A549 (cell line): ENCODE data around the gene PRR5. TPM values are rescaled to one million over a fixed set of nuclear protein-coding genes. Genes with fewer than 3 reads are reported as not detected.
"Not testable (repeated sequence)": the region's sequence is repeated elsewhere in the genome, so short reads cannot be mapped to it uniquely, and the experiment has no call there.

Experiments used
- ATAC-seq, 2 experiments: fragments of 200-7000 bp in 1 of 2; fragments of >200 bp in 1 of 2; cut with Nextera tagmentation in 1 of 2; cut with Tn5 transposase in 1 of 2; 3 replicates each; pipeline versions ENCODE4 v1.8.0 to v1.9.1; 2018 to 2020; ENCODE audit warnings: mild to moderate bottlenecking in 1 of 2, moderate library complexity in 1 of 2
- CTCF ChIA-PET: fragments of 300-600 bp; sonication (Branson Sonifier 250); formaldehyde crosslinking; extraction: SDS; loops from one replicate; lab custom pipeline; 2021; ENCODE audit warnings: antibody characterized with exemption, inconsistent platforms; lab: Yijun Ruan, JAX
- POLR2A ChIA-PET: fragments of 350-600 bp; formaldehyde crosslinking; extraction: SDS; loops from one replicate; lab custom pipeline; 2021; ENCODE audit warnings: antibody characterized with exemption, inconsistent platforms; lab: Yijun Ruan, JAX
- DNase-seq, 2 experiments: peaks; one replicate each; pipeline versions ENCODE4 v3.0.0 to v3.0.0-alpha.2; 2011 to 2016; ENCODE audit warnings: low read depth in 1 of 2, low spot score in 1 of 2
- FAIRE-seq: peaks from 2 replicates; lab custom pipeline; 2011; peaks lifted over from hg19 to GRCh38; lab: Jason Lieb, UNC
- H3K27ac ChIP-seq, 2 experiments: fragments of >200 bp; sonication (Bioruptor Twin); formaldehyde crosslinking; 3 replicates each; pipeline ENCODE4 v1.5.1; 2016 to 2017
- H3K4me1 ChIP-seq: fragments of >200 bp; sonication (Bioruptor Twin); formaldehyde crosslinking; 3 replicates; pipeline ENCODE4 v1.6.1; 2016
- H3K4me2 ChIP-seq: fragments of >200 bp; sonication (Bioruptor Twin); formaldehyde crosslinking; 3 replicates; pipeline ENCODE4 v1.6.1; 2016
- H3K4me3 ChIP-seq: fragments of >200 bp; sonication (Bioruptor Twin); formaldehyde crosslinking; 3 replicates; pipeline ENCODE4 v1.5.1; 2016
- H3K9me3 ChIP-seq: fragments of >200 bp; sonication (Bioruptor Twin); formaldehyde crosslinking; 3 replicates; pipeline ENCODE4 v1.6.1; 2016
- CBX8 ChIP-seq: fragments of 200-600 bp; sonication (generic); IDR thresholded peaks from 2 replicates; pipeline ENCODE4 v1.6.1; 2016
- EP300 ChIP-seq, 2 experiments: fragments of >200 bp; sonication (Bioruptor Twin); formaldehyde crosslinking; IDR thresholded peaks; 2 replicates in 1 of 2; 3 replicates in 1 of 2; pipeline ENCODE4 v1.6.1; 2016 to 2017
- FOXS1 ChIP-seq: fragments of 250-450 bp; sonication (Bioruptor Pico); IDR thresholded peaks from 2 replicates; pipeline ENCODE4 v1.5.0; 2020; ENCODE audit warnings: mild to moderate bottlenecking, moderate library complexity
- HOXB5 ChIP-seq: fragments of 250-450 bp; sonication (Bioruptor Pico); IDR thresholded peaks from 2 replicates; pipeline ENCODE4 v1.5.0; 2020; ENCODE audit warnings: mild to moderate bottlenecking, moderate library complexity
- JUN ChIP-seq, 2 experiments: fragments of >200 bp; sonication (Bioruptor Twin); formaldehyde crosslinking; IDR thresholded peaks; 2 replicates in 1 of 2; 3 replicates in 1 of 2; pipeline ENCODE4 v1.6.1; 2016 to 2017
- NR3C1 ChIP-seq: fragments of >200 bp; sonication (Bioruptor Twin); formaldehyde crosslinking; IDR thresholded peaks from 3 replicates; pipeline ENCODE4 v1.6.1; 2017
- POLR2A ChIP-seq: IDR thresholded peaks from 2 replicates; pipeline ENCODE4 v1.6.1; 2012; ENCODE audit warnings: mild to moderate bottlenecking, low read length
- POLR2AphosphoS2 ChIP-seq: conservative IDR thresholded peaks from 2 replicates; pipeline ENCODE4 v1.6.1; 2012; ENCODE audit warnings: low read length, improper control_type of control experiment, inconsistent platforms
- RAD21 ChIP-seq, 2 experiments: fragments of >200 bp in 1 of 2; sonication (Bioruptor Twin) in 1 of 2; formaldehyde crosslinking in 1 of 2; IDR thresholded peaks in 1 of 2; conservative IDR thresholded peaks in 1 of 2; 2 replicates in 1 of 2; 3 replicates in 1 of 2; pipeline ENCODE4 v1.6.1; 2012 to 2018; ENCODE audit warnings: inconsistent platforms in 1 of 2
- RNF2 ChIP-seq: fragments of 200-600 bp; sonication (generic); IDR thresholded peaks from 2 replicates; pipeline ENCODE4 v1.6.1; 2016; ENCODE audit warnings: low read depth, mild to moderate bottlenecking, antibody characterized with exemption, moderate library complexity, borderline replicate concordance
- SREBF2 ChIP-seq: fragments of 450-650 bp; IDR thresholded peaks from 2 replicates; pipeline ENCODE4 v1.6.1; 2014; ENCODE audit warnings: mild to moderate bottlenecking, moderate library complexity
- TFCP2L1 ChIP-seq: fragments of 250-450 bp; sonication (Bioruptor Pico); IDR thresholded peaks from 2 replicates; pipeline ENCODE4 v1.5.0; 2021; ENCODE audit warnings: mild to moderate bottlenecking
- ZC3H11A ChIP-seq: fragments of 450-650 bp; IDR thresholded peaks from 2 replicates; pipeline ENCODE4 v1.6.1; 2014; ENCODE audit warnings: antibody characterized with exemption, mild to moderate bottlenecking
- WGBS: methylation state at CpG from one replicate; pipeline ENCODE4 v1.1.6; 2017; ENCODE audit errors: missing lambda C conversion rate; 5-methylcytosine and 5-hydroxymethylcytosine counted together
- polyA minus RNA-seq: library from RNA; depleted of rRNA, polyadenylated mRNA; stranded (reverse); fragments of >200 nt; gene quantifications from 2 replicates; pipeline ENCODE4 v1.2.3, GENCODE V29; 2011; rRNA and poly(A)+ RNA removed
- polyA plus RNA-seq, 4 experiments: library from polyadenylated mRNA; depleted of rRNA in 3 of 4; stranded (reverse); fragments of >200 nt; fragmentation: RNase III in 1 of 4; extraction: RNeasy Plus Mini Kit Qiagen cat#74134 plus additional on column Dnase treatment in 1 of 4; gene quantifications; 2 replicates in 3 of 4; 3 replicates in 1 of 4; pipeline ENCODE4 v1.2.3, GENCODE V29; 2011 to 2017
- TF ChIP-seq, protein P1 (sequence below): IDR thresholded peaks from 2 replicates; pipeline ENCODE4 v1.6.1; 2012
- TF ChIP-seq, protein P2 (sequence below): fragments of 250-450 bp; sonication (Bioruptor Pico); IDR thresholded peaks from 2 replicates; pipeline ENCODE4 v1.5.0; 2020; ENCODE audit warnings: low read depth, mild to moderate bottlenecking, moderate library complexity

PRR5 gene, protein sequence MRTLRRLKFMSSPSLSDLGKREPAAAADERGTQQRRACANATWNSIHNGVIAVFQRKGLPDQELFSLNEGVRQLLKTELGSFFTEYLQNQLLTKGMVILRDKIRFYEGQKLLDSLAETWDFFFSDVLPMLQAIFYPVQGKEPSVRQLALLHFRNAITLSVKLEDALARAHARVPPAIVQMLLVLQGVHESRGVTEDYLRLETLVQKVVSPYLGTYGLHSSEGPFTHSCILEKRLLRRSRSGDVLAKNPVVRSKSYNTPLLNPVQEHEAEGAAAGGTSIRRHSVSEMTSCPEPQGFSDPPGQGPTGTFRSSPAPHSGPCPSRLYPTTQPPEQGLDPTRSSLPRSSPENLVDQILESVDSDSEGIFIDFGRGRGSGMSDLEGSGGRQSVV
- 7.1 and 8.5 TPM in 2 replicates for polyA plus RNA-seq (2011; rRNA removed)
- 14.8 and 25.1 TPM in 2 replicates for polyA plus RNA-seq (2012; cell fraction: cytosol; rRNA removed)
- 35.0 and 39.1 TPM in 2 replicates for polyA plus RNA-seq (2012; cell fraction: nucleus; rRNA removed)
- polyA plus RNA-seq (2017; fragmentation: RNase III; extraction: RNeasy Plus Mini Kit Qiagen cat#74134 plus additional on column Dnase treatment), result 15.7 to 19.5 TPM (median 17.7 TPM) in 3 replicates
- 9.0 and 12.0 TPM in 2 replicates for polyA minus RNA-seq

DNA sequence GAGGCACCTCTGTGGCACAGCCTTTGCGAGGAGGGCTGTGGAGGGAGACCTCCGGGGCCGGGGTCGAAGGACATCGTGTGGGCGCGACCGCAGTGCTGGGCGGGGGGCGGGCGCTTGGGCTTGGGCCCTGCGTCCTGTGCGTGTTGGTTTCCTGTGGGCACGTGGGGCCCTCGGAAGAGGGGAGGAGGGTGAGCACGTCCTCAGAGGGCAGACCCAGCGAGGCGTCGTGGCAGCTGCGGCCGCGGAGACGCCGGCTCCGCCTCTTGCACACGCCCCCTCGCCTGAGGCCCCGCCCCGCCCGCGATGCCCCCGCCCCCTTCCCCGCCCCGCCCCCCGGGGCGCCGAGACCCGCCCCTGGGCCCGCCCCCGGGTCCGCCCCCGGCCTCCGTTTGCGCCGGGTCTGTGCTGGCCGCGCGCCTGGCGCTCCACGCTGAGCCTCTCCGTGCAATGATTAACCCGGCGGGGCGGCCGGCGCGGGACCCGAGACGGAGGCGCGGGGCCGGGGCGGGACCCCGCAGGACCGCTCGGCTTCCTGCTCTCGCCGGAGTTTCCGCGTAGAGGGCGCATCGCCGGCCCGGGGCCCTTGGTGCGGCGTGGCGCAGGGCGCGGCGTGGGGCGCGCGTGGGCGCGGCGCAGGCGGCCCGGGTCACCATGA is at the start of gene PRR5:
Gene PRR5 (plus strand): TSS at position 381 of the 655 bp plus-strand sequence. CDS start 271 bp downstream, at position 652.
- no peaks in the 10 kb centered on the region for H3K9me3 ChIP-seq
- H3K27ac ChIP-seq, result peak within 1 kb of the TSS; percentile 81 to 97
- 0 out of 5 replicates have a peak, but pooled peaks of 1 of the 2 experiments have one; percentile 14 for TF ChIP-seq JUN (IDR thresholded peaks at IDR 0.05)
- no peak for TF ChIP-seq POLR2AphosphoS2
- TF ChIP-seq, protein P1, sequence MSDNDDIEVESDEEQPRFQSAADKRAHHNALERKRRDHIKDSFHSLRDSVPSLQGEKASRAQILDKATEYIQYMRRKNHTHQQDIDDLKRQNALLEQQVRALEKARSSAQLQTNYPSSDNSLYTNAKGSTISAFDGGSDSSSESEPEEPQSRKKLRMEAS, result peak; percentile 55
- WGBS, result no CpG with 5 or more reads among the region's 88 CpGs
- ChIA-PET POLR2A (no interaction called here), CTCF (no interaction called here)
- DNase-seq, result peak; percentile 33 to 66
- peak; percentile 71 to 72 for ATAC-seq
- H3K4me1 ChIP-seq, result peaks cover 13% of the 10 kb centered on the region; the same call in 1 of the 3 replicates
- FAIRE-seq, result no peak
- peak within 1 kb of the TSS; percentile 89 for H3K4me2 ChIP-seq
- H3K4me3 ChIP-seq, result peak within 1 kb of the TSS; percentile 84

DNA sequence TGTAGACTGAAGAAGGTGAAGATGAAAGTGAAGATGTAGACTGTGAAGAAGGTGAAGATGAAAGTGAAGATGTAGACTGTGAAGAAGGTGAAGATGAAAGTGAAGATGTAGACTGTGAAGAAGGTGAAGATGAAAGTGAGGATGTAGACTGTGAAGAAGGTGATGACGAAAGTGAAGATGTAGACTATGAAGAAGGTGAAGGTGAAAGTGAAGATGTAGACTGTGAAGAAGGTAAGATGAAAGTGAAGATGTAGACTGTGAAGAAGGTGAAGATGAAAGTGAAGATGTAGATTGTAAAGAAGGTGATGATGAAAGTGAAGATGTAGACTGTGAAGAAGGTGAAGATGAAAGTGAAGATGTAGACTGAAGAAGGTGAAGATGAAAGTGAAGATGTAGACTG is 49.1 kb upstream of the PRR5 start:
- WGBS, result 4% methylated on average over 1 of the region's 1 CpG
- ATAC-seq, DNase-seq, H3K27ac ChIP-seq, H3K9me3 ChIP-seq, H3K4me2 ChIP-seq, POLR2A ChIA-PET, H3K4me3 ChIP-seq, CTCF ChIA-PET, H3K4me1 ChIP-seq, FAIRE-seq: not testable (repeated sequence)

DNA sequence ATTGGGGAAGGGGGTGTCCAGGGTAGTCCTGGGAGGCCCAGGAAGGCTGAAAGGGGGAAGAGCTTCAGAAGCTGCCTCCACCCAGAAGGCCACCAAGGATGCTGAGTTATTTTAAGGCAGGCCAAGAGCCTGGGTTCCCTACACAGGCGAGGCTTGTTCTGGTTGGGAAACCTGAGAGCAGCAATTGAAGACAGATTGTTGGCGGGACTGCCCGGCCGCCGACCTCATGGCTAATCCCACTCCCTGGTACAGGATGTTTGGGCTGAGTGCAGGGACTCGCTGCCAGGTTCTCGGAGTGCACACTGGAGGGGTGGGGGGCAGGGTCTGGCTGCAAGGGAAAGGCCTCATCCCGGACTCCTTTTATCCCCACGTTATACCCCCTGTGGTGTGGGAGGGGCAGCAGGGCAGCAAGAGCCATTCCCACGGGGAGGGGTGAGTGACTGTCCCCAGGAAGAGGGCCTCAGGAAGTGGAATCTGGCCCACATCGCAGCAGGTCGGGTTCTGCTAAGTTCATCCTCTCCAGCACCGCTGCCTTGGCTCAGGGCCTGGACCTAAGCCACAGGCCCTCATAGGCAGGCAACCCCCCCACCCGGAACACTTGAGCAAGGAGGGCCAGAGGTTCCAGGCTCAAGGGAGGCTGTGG is 43.6 kb upstream of the PRR5 start:
- no peak for TF ChIP-seq EP300 (IDR thresholded peaks at IDR 0.05)
- TF ChIP-seq SREBF2, result no peak
- TF ChIP-seq JUN (IDR thresholded peaks at IDR 0.05), result no peak
- TF ChIP-seq, protein P1, result no peak
- ChIA-PET CTCF (interaction anchor here (0.7 kb wide), 1 partner anchor 1426 kb away, joined by 4 read pairs; no protein-coding TSS in a partner anchor), POLR2A (no interaction called here)
- H3K4me3 ChIP-seq, result no peak overlapping the region
- no peaks in the 10 kb centered on the region for H3K4me1 ChIP-seq
- H3K4me2 ChIP-seq, result no peak overlapping the region
- no peak overlapping the region for H3K27ac ChIP-seq
- 69% methylated on average over 8 of the region's 14 CpGs for WGBS
- peak in 1 of 2 experiments; percentile 19; a peak in 1 of 6 replicates for ATAC-seq
- DNase-seq, result no peak
- FAIRE-seq, result no peak
- H3K9me3 ChIP-seq, result no peaks in the 10 kb centered on the region

DNA sequence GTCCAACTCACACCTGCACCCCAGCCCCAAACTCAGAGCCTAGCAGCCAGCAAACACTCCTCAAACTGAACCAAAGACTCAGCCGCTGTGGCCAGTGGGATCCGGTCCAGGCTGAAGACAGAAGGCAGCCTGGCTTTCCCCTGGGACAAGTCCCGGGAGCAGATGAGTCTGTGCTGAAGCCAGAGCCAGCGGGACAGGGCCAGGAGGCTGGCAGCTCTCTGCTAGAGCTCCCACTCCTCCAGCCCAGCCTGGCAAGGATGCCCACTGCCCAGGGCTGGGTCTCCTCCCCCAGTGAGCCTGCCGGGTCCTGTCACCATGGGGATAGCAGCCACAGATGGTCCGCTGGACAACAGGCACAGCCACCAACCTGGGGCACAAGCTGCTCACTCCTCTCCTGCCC is 42.9 kb upstream of the PRR5 start:
- TF ChIP-seq CBX8, result no peak
- TF ChIP-seq POLR2A, result no peak
- POLR2A ChIA-PET, result no interaction called here
- FAIRE-seq (no peak), ATAC-seq (peak; percentile 19 to 39; a peak in 3 of 6 replicates), DNase-seq (no peak)
- CTCF ChIA-PET, result no interaction called here
- H3K4me3 ChIP-seq, result no peak overlapping the region
- no peak overlapping the region for H3K27ac ChIP-seq
- H3K9me3 ChIP-seq, result no peaks in the 10 kb centered on the region
- H3K4me2 ChIP-seq, result no peak overlapping the region
- WGBS, result 56% methylated on average over 3 of the region's 6 CpGs
- no peaks in the 10 kb centered on the region for H3K4me1 ChIP-seq

DNA sequence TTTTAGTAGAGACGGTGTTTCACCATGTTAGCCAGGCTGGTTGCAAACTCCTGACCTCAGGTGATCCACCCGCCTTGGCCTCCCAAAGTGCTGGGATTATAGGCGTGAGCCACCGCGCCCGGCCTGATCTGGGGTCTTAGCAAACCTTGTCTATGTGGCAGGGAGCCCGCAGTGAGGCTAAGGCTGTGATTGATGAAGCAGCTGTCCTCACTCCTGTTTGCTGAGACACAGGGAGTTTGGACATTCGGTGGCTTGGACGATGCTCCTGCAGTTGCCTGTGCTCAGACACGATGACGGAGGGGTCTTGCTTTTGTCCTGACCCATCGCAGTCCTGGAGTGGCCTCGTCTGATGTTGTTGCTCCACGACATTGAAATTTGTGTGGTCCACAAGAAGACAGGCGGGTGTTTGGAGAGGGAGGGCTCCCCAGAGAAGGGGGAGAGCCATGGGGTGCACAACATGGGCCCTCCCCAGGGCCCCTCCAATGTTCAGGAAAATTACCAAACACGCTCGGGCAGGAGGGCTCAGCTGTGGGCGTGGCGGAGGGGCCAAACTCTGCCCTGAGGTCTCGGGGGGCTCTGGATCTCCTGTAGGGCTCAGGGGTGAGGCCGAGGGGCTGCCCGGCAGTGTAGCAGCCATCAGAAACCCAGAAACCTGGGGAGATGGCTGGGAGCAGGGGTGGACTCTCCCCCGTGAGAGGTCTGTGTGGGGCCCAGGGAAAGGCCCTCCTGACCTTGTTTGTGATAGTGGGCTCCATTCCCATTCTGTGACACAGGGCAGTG is 41.8 kb upstream of the PRR5 start:
- Histone ChIP-seq H3K9me3 (no peaks in the 10 kb centered on the region), H3K4me1 (no peaks in the 10 kb centered on the region), H3K4me3 (no peak overlapping the region), H3K4me2 (no peak overlapping the region), H3K27ac (no peak overlapping the region)
- 68% methylated on average over 17 of the region's 23 CpGs for WGBS
- ATAC-seq (no peak), FAIRE-seq (no peak), DNase-seq (no peak)
- POLR2A ChIA-PET, result no interaction called here
- TF ChIP-seq RAD21 (conservative IDR thresholded peaks at IDR 0.05 in 1 of 2, IDR thresholded peaks at IDR 0.05 in 1 of 2) (no peak), JUN (IDR thresholded peaks at IDR 0.05) (no peak), ZC3H11A (no peak), HOXB5 (no peak), FOXS1 (CRISPR knock-in tag) (no peak), NR3C1 (no peak), RNF2 (no peak), TFCP2L1 (CRISPR knock-in tag) (no peak)
- TF ChIP-seq, protein P2, sequence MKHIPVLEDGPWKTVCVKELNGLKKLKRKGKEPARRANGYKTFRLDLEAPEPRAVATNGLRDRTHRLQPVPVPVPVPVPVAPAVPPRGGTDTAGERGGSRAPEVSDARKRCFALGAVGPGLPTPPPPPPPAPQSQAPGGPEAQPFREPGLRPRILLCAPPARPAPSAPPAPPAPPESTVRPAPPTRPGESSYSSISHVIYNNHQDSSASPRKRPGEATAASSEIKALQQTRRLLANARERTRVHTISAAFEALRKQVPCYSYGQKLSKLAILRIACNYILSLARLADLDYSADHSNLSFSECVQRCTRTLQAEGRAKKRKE (CRISPR knock-in tag), result no peak
- CTCF ChIA-PET, result no interaction called here
